ENCODE measurements around the gene TEX30.

Gene TEX30

DNA sequence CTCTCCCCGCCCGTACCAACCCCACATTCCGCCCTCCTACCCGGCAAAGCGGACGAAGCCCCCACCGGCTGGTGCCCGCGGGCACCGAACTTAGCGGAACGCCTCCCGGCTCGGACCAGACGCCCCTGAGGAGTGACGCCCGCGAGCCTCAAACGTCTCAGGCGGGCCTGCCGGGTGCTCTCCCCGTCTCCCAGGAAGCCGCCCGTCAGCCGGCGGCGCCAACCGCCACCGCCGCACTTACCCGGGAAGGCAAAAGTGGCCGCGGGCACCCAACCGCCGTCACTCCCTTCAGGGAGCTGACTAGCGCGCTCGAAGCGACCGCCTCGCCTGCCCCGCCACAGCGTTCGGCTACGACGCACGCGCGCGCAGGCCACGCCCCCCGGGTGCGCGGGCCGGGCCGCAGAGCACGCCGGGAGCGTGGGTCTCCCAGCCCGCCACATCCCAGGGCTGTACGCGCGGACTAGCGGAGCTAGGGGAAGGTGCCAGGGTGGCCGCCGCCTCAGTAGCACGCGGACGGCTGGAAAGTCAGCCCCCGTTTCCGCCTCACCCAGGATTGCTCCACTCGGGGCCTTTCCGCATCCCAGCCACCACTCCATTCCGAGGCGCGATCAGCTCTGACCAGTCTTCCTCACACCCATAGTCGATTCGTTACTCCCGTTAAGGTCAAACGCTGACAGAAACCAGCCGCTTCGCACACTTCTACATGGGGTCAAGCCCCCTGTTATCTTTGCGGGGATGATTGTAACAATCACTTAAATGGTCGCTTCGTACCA, at the start of gene TEX30:
TEX30 (minus strand) TSS at position 346 of the 773 bp plus-strand sequence. CDS start 3,760 bp downstream, outside the sequence.
- DNase-seq (ENCODE audit: insufficient read length, low spot score) (peak; percentile 81), FAIRE-seq (peak; percentile 90)

DNA sequence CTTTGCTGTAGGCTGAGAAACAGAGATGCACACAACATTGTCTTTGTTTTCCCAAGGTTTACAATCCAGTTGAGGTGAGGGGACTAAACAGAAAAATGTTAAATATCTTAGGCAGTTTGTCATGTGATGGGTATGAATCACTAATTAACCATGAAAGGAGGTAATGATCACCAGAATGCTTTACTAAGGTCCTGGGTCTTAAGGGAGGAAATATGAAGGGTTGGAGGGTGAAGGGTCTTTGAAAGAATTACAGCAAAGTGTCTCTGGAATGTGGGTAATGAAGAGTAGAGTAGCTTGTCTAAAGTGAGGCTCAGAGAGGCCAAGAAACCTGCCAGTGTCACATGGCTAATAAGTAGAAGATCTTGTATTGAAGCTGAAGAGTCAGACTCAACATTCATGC, 44.3 kb upstream of the TEX30 start:
- peak; percentile 80 for FAIRE-seq
- DNase-seq (ENCODE audit: insufficient read length, low spot score), result no peak

- no peak for FAIRE-seq
- no peak for DNase-seq (ENCODE audit: insufficient read length, low spot score)
Measured at GRCh38 chr13:102817241-102817640, 43.7 kb upstream of the TEX30 start.

DNA sequence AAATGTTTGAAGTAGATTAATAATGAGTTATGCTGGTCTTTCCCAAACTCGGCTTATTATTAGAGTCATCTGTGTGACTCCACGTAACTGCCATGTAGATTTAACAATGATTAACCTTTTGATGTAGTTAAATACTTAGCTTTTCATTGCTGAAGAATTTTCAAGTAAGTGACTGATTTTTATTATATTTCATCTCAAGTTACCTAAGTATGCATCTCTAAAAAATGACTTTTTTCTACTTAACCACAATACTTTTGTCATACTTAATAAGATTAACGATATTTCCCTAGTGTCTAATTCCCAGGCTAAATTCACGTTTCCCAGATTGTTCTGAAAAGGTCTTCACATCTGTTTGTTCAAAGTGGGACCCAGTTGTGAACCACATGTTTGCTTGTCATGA, 43.1 kb upstream of the TEX30 start:
- DNase-seq (ENCODE audit: insufficient read length, low spot score) (no peak), FAIRE-seq (no peak)

DNA sequence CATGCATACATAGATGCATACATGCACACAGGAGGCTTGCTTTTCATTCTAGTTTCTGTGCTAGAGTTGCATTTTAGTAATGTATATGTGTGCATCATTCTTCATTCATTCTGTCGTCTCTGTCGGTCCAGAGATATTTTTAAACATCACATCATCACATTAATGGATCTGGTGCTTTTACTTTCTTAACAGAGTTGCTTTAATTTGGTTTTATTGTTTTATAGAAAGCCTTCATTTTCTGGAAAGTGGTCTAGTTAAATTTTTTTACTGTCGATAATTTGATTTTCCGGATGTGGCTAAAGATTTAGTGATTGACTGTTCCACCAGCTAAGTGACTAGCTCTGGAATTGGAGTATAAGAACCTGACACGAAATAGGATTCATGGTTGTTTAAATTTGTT, 42.2 kb upstream of the TEX30 start:
- FAIRE-seq, result no peak
- no peak for DNase-seq (ENCODE audit: insufficient read length, low spot score)

DNA sequence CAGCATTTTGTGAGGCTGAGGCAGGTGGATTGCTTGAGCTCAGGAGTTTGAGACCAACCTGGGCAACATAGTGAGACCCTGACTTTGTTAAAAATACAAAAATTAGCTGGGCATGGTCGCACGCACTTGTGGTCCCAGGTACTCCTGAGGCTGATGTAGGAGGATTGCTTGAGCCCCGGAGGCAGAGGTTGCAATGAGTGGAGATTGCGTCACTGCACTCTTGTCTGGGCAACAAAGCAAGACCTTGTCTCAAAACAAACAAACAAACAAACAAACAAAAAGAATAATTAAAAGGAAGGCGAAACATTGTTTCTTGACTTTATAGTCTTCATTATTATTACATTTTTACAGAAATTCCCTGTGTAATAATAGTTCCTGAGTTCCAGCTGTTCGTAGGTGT, 41.2 kb upstream of the TEX30 start:
- FAIRE-seq, result no peak
- DNase-seq (ENCODE audit: insufficient read length, low spot score), result no peak

- no peak for FAIRE-seq
- no peak for DNase-seq (ENCODE audit: insufficient read length, low spot score)
Measured at GRCh38 chr13:102814025-102814607, 40.5 kb upstream of the TEX30 start.

DNA sequence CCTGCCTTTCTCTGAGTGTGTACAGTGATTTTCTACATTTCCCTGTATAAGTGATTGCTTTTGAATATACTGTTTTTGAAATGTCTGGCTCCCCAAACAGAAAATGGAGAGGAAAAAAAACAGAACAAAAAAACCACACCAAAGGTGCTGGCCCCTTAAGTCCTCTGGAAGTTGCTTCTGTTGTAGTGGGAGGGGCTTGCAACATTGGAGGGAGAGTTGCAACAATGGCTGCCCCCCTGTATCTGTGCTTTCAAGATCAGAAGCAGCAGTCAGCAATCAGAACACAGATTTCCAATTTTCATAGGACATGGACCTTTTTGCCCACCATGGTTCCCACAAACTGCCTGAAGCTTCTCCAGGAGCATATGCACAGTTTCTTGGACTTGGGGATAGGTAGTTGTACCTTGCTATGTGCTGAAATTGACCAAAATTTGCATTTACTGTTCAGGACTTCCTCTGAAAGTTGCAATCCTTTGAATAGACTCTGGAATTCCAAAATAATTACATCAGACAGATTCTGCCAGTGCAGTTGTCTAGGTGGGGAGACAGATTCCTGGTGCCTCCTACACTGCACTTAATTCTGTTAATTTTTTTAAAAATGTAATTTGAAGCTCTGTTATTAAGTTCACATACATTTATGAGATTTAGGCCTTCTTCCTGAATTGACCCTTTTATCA, 39.2 kb upstream of the TEX30 start:
- no peak for FAIRE-seq
- no peak for DNase-seq (ENCODE audit: insufficient read length, low spot score)

- DNase-seq (ENCODE audit: insufficient read length, low spot score) (no peak), FAIRE-seq (no peak)
Measured at GRCh38 chr13:102807699-102808098, 34.1 kb upstream of the TEX30 start.

DNA sequence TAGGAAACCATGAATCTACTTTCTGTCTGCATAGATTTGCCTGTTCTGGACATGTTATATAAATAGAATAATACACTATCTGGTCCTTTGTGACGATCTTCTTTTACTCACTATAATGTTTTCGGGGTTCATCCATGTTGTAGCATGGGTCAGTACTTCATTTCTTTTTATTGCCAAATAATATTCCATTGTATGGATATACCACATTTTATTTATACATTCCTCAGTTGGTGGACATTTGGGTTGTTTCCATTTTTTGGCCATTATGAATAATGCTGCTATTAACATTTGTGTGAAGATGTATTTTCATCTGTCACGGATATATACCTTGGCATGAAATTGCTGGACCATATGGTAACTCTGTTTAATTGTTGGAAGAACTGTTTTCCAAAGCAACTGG, 32.1 kb upstream of the TEX30 start:
- DNase-seq (ENCODE audit: insufficient read length, low spot score) (no peak), FAIRE-seq (no peak)

GRCh38 chr13:102800145-102801041, 26.8 kb upstream of the TEX30 start:
- FAIRE-seq (peak; percentile 70), DNase-seq (ENCODE audit: insufficient read length, low spot score) (peak; percentile 68)

DNA sequence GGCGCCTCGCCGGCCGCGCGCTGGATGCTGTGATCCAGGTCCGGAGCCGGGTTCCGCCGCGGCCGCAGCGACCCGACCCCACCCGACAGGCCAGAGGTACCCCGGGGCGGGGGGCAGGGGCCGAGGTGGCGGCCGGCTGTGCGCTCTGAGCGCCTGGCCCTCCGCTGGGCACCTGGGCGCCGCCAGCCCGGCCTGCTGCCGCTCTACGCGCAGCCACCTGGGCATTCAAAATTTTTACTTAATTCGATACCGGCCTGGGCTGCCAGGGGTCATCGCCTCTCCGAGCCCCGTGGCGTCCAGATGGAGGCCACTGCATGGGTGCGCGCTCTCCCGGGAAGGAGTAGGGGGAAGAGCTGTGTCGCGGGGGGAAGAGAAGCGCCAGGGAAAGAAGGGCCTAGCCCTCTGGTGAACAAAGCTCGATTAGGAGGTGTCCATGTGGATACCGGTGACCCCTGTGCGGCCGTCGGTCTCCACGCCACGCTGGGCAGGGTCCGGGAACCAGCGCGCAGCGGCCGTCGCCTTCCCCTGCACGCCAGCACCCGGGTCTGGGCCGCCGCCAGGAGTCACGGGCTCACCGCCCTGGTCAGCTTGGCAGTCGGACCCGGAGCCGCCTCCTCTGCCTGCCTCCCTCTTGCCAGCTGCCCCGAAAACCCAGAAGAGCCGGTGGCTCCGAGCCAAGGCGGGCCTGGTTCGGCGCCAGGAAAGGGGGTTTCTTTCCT, 26.0 kb upstream of the TEX30 start:
- FAIRE-seq (no peak), DNase-seq (ENCODE audit: insufficient read length, low spot score) (no peak)

DNA sequence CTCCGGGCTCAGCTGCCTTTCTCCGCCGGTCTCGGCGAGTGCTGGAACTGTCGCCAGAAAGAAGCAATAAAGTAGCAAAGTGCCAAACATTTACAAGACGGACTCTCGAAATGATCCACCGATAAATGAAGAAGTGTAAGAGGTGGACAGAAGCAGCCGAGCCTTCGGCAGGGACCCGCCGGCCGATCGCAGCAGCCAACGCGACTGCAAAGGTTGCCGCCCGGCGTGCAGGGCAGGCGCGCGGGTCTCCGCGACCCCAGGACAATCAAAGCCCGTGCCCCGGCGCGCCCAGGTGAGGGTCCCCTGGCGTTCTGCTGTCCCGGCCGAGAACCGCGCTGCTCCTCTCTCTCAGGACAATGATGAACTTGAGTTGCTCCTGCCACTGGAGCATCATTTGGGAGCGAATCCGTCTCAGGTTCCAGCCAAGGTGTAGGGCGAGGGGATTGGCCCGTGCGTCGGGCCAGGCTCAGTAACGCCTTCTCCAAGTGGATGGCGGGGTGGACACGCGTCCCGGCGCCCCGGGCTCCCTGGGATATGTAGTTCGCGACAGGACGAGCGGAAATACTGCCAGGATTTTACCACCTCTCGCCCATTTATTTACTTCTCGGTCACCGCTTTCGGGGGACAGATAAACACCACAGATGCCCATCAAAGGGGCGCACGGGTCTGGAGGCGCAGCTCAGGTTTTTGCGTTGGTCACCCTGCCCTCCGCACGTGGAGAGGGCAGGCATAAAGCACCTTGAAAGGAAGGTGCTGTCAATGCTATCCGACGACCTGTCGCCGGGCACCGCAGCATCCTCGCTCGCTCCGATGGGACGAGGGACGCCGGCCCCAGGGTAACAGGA, 25.2 kb upstream of the TEX30 start, which contains the start of the genes BIVM and POGLUT2:
BIVM (plus strand) TSS at position 539 of the 845 bp plus-strand sequence. CDS start 8,149 bp downstream, outside the sequence.
POGLUT2 (minus strand) TSS at position 396 of the 845 bp plus-strand sequence; CDS start at position 90, 306 bp downstream.
- FAIRE-seq (peak; percentile 96), DNase-seq (ENCODE audit: insufficient read length, low spot score) (peak; percentile 87)

DNA sequence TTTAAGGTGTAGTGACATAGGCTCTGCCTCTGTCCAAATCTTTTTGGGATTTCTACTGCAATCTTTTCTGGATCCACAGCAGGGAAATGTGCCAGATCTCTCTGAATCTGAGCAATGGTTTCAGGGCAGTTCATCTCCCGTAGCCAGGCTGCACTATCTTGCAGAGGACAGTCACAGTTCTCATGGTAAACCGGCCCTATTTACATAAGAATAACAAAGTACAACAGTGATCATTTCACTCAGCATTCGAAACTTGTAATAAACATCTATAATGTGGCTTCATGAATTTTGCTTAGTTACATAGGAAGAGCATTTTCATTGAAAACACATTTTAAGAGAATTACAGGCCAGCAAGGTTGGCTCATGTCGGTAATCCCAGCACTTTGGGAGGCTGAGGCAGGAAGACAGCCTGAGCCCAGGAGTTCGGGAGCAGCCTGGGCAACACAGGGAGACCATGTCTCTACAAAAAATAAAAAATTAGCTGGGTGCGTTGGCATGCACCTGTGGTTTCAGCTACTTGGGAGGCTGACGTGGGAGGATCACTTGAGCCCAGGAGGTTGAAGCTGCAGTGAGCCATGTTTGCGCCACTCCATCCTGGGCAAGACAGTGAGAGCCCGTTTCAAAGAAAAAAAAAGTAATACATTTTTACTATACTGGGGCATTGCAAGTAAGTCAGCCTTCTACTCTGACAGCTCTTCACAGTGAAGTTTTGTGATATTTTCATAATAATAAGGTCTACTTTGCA, 20.2 kb upstream of the TEX30 start:
- FAIRE-seq (peak; percentile 55), DNase-seq (ENCODE audit: insufficient read length, low spot score) (no peak)

DNA sequence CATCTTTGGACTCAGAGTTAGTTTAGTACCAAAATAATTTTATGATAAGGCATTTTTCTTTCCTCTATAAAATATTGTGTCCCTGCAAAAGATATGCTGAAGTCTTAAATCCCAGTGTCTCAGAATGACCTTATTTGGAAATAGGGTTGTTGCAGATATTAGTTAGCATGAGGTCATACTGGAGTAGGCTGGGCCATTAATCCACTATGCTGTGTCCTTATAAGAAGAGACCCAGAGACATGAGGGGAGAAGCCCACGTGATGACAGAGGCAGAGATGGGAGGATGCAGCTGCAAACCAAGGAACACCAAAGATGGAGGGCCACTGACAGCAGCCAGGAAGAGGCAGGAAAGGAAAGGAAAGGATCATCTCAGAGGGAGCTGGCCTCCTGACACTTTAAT, 18.8 kb upstream of the TEX30 start:
- no peak for DNase-seq (ENCODE audit: insufficient read length, low spot score)
- FAIRE-seq, result no peak

DNA sequence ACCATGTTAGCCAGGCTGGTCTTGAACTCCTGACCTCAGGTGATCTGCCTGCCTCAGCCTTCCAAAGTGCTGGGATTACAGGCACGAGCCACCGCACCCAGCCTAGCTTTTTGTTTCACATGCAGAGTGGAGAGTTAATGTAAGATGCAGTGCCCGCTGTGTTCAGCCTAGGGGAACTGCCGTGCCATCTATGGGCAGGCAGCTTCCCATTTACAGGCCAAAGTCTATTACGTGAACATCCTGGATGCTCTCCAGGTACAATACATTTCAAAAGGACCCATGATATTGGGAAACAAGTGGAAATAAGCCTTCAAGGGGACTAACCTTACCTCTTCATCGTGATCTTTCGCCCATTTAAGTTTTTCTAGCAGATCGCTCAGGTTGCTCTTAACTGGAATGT, 15.1 kb upstream of the TEX30 start:
- no peak for DNase-seq (ENCODE audit: insufficient read length, low spot score)
- no peak for FAIRE-seq

DNA sequence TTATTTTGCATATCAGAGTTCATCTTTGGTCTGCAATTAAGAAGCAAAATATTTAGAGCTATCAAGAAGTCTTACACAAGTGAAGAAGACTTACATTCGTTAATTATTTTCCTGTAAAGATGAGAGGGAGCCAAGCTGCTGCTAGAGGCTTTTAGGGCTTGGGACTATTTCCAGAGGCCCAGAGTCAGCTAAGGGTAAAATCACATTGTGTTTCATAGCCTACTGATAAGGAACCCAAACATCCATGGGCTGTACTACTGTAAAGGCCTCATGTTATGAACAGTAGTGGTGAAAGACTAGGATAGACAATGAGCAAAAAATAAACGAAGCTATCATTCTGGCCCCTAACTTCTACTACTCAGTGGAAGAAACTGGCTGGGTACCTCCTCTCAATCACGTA, 10.9 kb upstream of the TEX30 start:
- no peak for FAIRE-seq

DNA sequence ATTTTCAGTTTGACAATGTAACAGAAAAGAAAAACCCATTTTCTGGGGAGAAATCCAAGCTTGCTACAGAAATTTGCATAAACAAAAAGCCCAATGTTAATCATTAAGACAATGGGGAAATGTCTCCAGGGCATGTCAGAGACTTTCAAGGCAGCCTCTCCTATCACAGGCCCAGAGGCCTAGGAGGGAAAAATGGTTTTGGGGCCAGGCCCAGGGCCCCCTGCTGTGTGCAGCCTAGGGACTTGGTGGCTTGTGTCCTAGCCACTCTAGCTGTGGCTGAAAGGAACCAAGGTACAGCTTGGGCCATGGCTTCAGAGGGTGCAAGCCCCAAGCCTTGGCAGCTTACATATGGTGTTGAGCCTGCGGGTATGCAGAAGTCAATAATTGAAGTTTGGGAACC, 8.0 kb upstream of the TEX30 start:
- FAIRE-seq, result no peak
- DNase-seq (ENCODE audit: insufficient read length, low spot score), result no peak

More for the DNA sequence above, 10.9 kb upstream of the TEX30 start:
- DNase-seq (ENCODE audit: insufficient read length, low spot score), result no peak

All from GM19239 (cell line).